ENCODE results near the gene BFSP2. TPM values are rescaled to one million over a fixed set of nuclear protein-coding genes. Genes with fewer than 3 reads are reported as not detected.
A peak's percentile ranks its signal among the peaks of the same experiment; 100 is the strongest.

The BFSP2 gene
- total and polyA plus RNA-seq, 2 of the 4 experiments (the other 2 are of a cell fraction) = not detected

DNA sequence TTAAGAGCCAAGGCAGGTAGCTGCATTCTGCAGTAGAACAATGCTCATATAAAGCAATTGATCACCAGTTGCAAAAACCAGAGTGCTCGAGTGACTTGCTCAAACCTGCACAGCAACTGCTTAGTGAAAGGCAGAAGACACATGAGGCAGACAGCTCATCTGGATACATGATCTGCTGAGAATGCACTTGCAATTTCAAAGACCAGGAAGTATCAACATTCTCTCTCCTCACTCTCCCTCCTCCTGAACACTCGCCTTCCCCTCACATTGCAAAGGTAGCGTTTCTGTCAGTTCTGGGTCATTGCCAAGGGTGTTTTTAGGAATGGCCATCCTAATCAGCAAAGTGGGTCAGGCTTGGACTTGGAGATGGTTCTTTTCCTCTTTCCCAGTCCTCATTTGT lies 61.0 kb downstream of the BFSP2 start:
- H2BK20ac ChIP-seq (ENCODE audit: low read depth, low read length) = no peak overlapping the region
- H3K27me3 ChIP-seq (ENCODE audit: control insufficient read depth, insufficient read depth, low read length) = peaks cover 2% of the 10 kb centered on the region; the same call in 1 of the 2 replicates
- no peak overlapping the region for H2BK15ac ChIP-seq (ENCODE audit: low read depth, low read length)
- no peak overlapping the region for H2AK5ac ChIP-seq (ENCODE audit: low read depth, low read length)
- no peak overlapping the region for H3K4ac ChIP-seq (ENCODE audit: low read depth, low read length)
- H2AK9ac ChIP-seq (replicated peaks; ENCODE audit: low read depth, low read length, poor library complexity) = no peak overlapping the region
- H4K91ac ChIP-seq (ENCODE audit: insufficient read depth, low read depth, low read length) = no peak overlapping the region
- H3K4me3 ChIP-seq (ENCODE audit: insufficient read depth, low read depth, low read length) = no peak overlapping the region
- no peaks in the 10 kb centered on the region for H4K20me1 ChIP-seq (ENCODE audit: insufficient read depth, low read length)
- H3K79me1 ChIP-seq (ENCODE audit: low read depth in 1 of 2, low read length in 2 of 2) = no peaks in the 10 kb centered on the region
- peak; percentile 11 for DNase-seq
- no peak overlapping the region for H2BK120ac ChIP-seq (ENCODE audit: low read depth, low read length)
- dilution Hi-C loops (cut with HindIII; ENCODE audit: low sequenced_read_pairs, unreplicated experiment) (no loop called here), in situ Hi-C loops (cut with MboI; ENCODE audit: low sequenced_read_pairs) (loop anchor here (25.0 kb wide), 1 partner anchor 351 kb away; the partner anchor contains the start of gene SRPRB), intact Hi-C loops (cut with micrococcal nuclease) (no loop called here)
- no TSS peak for BruUV-seq (replicated peaks)
- no peaks in the 10 kb centered on the region for H3K4me1 ChIP-seq (ENCODE audit: control insufficient read depth, insufficient read depth, low read length)
- TF ChIP-seq, protein P1, sequence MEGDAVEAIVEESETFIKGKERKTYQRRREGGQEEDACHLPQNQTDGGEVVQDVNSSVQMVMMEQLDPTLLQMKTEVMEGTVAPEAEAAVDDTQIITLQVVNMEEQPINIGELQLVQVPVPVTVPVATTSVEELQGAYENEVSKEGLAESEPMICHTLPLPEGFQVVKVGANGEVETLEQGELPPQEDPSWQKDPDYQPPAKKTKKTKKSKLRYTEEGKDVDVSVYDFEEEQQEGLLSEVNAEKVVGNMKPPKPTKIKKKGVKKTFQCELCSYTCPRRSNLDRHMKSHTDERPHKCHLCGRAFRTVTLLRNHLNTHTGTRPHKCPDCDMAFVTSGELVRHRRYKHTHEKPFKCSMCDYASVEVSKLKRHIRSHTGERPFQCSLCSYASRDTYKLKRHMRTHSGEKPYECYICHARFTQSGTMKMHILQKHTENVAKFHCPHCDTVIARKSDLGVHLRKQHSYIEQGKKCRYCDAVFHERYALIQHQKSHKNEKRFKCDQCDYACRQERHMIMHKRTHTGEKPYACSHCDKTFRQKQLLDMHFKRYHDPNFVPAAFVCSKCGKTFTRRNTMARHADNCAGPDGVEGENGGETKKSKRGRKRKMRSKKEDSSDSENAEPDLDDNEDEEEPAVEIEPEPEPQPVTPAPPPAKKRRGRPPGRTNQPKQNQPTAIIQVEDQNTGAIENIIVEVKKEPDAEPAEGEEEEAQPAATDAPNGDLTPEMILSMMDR (conservative IDR thresholded peaks at IDR 0.05; ENCODE audit: low read depth, low read length) = no peak
- TF ChIP-seq MAFK (IDR thresholded peaks at IDR 0.05; ENCODE audit: low read depth, low read length) (no peak), BHLHE40 (IDR thresholded peaks at IDR 0.05; ENCODE audit: low read depth, low read length) (no peak), CHD1 (IDR thresholded peaks at IDR 0.05; ENCODE audit: low read depth, low read length) (no peak), RAD21 (IDR thresholded peaks at IDR 0.05; ENCODE audit: low read length) (no peak), RFX5 (IDR thresholded peaks at IDR 0.05; ENCODE audit: low read depth, low read length) (no peak), SMC3 (IDR thresholded peaks at IDR 0.05; ENCODE audit: low read depth, low read length) (no peak), NFE2L2 (IDR thresholded peaks at IDR 0.05; ENCODE audit: low read depth, low read length) (no peak)
- TF ChIP-seq, protein P2, sequence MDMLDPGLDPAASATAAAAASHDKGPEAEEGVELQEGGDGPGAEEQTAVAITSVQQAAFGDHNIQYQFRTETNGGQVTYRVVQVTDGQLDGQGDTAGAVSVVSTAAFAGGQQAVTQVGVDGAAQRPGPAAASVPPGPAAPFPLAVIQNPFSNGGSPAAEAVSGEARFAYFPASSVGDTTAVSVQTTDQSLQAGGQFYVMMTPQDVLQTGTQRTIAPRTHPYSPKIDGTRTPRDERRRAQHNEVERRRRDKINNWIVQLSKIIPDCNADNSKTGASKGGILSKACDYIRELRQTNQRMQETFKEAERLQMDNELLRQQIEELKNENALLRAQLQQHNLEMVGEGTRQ (IDR thresholded peaks at IDR 0.05; ENCODE audit: low read depth, low read length) = no peak
- TF ChIP-seq, protein P3, sequence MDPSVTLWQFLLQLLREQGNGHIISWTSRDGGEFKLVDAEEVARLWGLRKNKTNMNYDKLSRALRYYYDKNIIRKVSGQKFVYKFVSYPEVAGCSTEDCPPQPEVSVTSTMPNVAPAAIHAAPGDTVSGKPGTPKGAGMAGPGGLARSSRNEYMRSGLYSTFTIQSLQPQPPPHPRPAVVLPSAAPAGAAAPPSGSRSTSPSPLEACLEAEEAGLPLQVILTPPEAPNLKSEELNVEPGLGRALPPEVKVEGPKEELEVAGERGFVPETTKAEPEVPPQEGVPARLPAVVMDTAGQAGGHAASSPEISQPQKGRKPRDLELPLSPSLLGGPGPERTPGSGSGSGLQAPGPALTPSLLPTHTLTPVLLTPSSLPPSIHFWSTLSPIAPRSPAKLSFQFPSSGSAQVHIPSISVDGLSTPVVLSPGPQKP (IDR thresholded peaks at IDR 0.05; ENCODE audit: borderline replicate concordance, low read depth, low read length) = no peak
- no peak overlapping the region for H3K9ac ChIP-seq (ENCODE audit: low read depth, low read length)
- no peak overlapping the region for H3K14ac ChIP-seq (replicated peaks; ENCODE audit: low read depth, low read length)
- no peak overlapping the region for H2BK5ac ChIP-seq (ENCODE audit: low read depth, low read length, poor library complexity, severe bottlenecking)
- H3K9me3 ChIP-seq (ENCODE audit: control insufficient read depth, insufficient read depth, low read length) = no peaks in the 10 kb centered on the region
- no peak overlapping the region for H3K18ac ChIP-seq (ENCODE audit: low read depth, low read length)
- no peak for ATAC-seq (ENCODE audit: low read depth)
- no peak overlapping the region for H3K56ac ChIP-seq (ENCODE audit: extremely low read depth, insufficient read depth, low read length)
- H3K9me1 ChIP-seq (ENCODE audit: insufficient read depth, low read length) = no peaks in the 10 kb centered on the region
- WGBS, 2 experiments (ENCODE audit: extremely low coverage in 2 of 2, insufficient read length in 1 of 2) = 92% methylated on average over 1 of the region's 3 CpGs; no CpG with 5 or more reads in 1 of the 2 experiments
- no peak overlapping the region for H3K4me2 ChIP-seq (ENCODE audit: low read depth, low read length)
- H3K27ac ChIP-seq (ENCODE audit: insufficient read depth, low read length) = no peak overlapping the region
- H4K5ac ChIP-seq (ENCODE audit: low read depth, low read length) = no peak overlapping the region
- no peak overlapping the region for H4K8ac ChIP-seq (ENCODE audit: low read depth in 2 of 2, low read length in 2 of 2)
- H2AFZ ChIP-seq (replicated peaks; ENCODE audit: low read length, poor library complexity) = no peak overlapping the region
- POLR2A ChIA-PET (ENCODE audit: unreplicated experiment) = no interaction called here
- CTCF ChIA-PET = interaction anchor here (0.7 kb wide), 1 partner anchor 337 kb away, joined by 3 read pairs; no protein-coding TSS in a partner anchor
- H3K23ac ChIP-seq (ENCODE audit: low read depth, low read length) = no peak overlapping the region
- H3K36me3 ChIP-seq (ENCODE audit: control insufficient read depth, insufficient read depth, low read length) = no peaks in the 10 kb centered on the region
